AG04449 (cell line): ENCODE results near the gene CD86.

Experiments used
- CTCF ChIA-PET: fragments of 350-600 bp; formaldehyde crosslinking; extraction: SDS; loops from one replicate; lab custom pipeline; 2021; ENCODE audit warnings: antibody characterized with exemption; lab: Yijun Ruan, JAX
- POLR2A ChIA-PET: fragments of 400-600, 350-600 bp; formaldehyde crosslinking; extraction: SDS; loops from one replicate; lab custom pipeline; 2020; ENCODE audit warnings: antibody characterized with exemption, inconsistent platforms; lab: Yijun Ruan, JAX
- DNase-seq: peaks from one replicate; pipeline ENCODE4 v3.0.0-alpha.2; 2010; ENCODE audit warnings: low read depth, low spot score
- H3K4me3 ChIP-seq: 2 replicates; pipeline ENCODE4 v1.5.1; 2011; ENCODE audit warnings: low read depth, mild to moderate bottlenecking, control low read depth, low read length
- TF ChIP-seq, protein P1 (sequence below): IDR thresholded peaks from one replicate; pipeline ENCODE4 v1.5.1; 2011; ENCODE audit warnings: mild to moderate bottlenecking, moderate library complexity, low read length, control low read depth, inconsistent platforms; ENCODE audit not compliant: insufficient read depth; ENCODE audit errors: missing control alignments

The CD86 gene

DNA sequence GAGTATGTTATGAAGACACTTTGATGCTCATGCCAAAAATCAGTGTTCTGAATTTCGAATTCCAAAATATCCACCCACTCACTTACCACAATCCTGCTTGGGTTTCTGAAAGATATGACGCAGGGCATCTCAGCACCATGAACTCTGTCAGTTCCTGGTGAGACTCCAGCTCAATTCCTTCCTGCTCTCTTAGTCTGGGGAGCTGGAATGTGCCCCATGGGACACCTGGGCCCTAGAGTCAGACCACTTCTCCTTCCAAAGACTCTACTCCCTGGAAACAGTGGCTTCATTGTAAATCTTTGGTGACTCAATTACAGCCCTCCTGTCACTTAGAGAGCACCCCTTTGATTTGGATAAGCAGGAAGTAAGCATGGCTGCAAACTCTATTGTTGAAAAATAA is 50.5 kb downstream of the CD86 start:
- CTCF ChIA-PET, result interaction anchor here (0.9 kb wide), 1 partner anchor 14 kb away, joined by 3 read pairs; no protein-coding TSS in a partner anchor
- POLR2A ChIA-PET, result no interaction called here

DNA sequence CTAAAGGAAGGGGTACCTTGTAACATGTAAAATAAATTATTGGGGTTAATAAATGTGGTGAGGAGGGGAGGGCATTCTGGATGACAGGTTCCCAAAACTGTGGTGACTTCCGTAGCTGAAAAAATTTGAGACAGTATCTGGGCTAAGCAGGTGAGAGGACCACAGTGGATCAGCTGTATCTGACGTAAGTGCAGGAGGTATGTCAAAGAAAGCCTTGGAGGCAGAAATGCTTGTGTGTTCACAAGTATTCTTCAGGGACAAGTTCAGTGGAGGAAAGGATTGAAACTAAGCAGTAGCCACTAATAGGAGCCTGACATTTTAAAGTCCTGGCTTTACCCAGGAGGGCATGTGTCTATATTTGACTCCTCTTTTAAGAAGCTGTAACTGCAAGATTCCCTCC is 52.0 kb downstream of the CD86 start:
- TF ChIP-seq, protein P1, sequence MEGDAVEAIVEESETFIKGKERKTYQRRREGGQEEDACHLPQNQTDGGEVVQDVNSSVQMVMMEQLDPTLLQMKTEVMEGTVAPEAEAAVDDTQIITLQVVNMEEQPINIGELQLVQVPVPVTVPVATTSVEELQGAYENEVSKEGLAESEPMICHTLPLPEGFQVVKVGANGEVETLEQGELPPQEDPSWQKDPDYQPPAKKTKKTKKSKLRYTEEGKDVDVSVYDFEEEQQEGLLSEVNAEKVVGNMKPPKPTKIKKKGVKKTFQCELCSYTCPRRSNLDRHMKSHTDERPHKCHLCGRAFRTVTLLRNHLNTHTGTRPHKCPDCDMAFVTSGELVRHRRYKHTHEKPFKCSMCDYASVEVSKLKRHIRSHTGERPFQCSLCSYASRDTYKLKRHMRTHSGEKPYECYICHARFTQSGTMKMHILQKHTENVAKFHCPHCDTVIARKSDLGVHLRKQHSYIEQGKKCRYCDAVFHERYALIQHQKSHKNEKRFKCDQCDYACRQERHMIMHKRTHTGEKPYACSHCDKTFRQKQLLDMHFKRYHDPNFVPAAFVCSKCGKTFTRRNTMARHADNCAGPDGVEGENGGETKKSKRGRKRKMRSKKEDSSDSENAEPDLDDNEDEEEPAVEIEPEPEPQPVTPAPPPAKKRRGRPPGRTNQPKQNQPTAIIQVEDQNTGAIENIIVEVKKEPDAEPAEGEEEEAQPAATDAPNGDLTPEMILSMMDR, result no peak
- ChIA-PET POLR2A (no interaction called here), CTCF (no interaction called here)
- no peak for DNase-seq
- no peak overlapping the region for H3K4me3 ChIP-seq

More for the DNA sequence above, 50.5 kb downstream of the CD86 start:
- TF ChIP-seq, protein P1, result no peak
- no peak for DNase-seq
- H3K4me3 ChIP-seq, result no peak overlapping the region

DNA sequence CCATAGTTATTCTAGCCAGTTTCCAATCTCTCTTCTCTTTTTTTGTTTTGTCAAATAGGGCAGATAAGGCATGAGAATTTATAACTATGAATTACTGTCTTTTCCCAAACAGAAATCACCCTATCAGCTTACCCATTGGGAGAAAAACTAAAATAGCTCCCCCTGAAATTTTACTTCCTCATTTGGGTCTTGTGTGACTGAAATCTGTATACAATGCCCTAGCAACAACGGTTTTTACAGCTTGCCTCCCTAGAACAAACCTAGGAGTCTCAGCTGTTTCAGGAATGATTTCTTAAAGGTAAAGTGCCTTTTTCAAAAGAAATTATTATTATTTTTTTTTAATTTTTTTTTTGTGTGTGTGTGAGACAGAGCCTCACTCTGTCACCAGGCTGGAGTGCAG is 56.8 kb downstream of the CD86 start:
- DNase-seq, result no peak
- ChIA-PET POLR2A (no interaction called here), CTCF (interaction anchor here (2.8 kb wide), 1 partner anchor 11 kb away, joined by 11 read pairs; no protein-coding TSS in a partner anchor)
- TF ChIP-seq, protein P1, result no peak
- no peak overlapping the region for H3K4me3 ChIP-seq

DNA sequence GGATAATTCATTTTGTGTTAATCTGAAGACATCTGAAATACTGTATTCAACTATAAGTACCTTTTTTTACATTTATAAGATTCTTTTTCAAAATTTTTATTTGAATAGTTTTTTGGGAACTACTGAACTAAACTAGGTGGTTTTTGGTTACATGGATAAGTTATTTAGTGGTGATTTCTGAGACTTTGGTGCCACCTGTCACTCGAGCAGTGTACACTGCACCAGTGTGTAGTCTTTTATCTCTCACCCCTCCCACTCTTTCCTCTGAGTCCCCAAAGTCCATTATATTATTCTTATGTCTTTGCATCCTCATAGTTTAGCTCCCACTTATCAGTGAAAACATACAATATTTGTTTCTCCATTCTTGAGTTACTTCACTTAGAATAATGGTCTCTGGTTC is 57.6 kb downstream of the CD86 start:
- ChIA-PET POLR2A (no interaction called here), CTCF (no interaction called here)

DNA sequence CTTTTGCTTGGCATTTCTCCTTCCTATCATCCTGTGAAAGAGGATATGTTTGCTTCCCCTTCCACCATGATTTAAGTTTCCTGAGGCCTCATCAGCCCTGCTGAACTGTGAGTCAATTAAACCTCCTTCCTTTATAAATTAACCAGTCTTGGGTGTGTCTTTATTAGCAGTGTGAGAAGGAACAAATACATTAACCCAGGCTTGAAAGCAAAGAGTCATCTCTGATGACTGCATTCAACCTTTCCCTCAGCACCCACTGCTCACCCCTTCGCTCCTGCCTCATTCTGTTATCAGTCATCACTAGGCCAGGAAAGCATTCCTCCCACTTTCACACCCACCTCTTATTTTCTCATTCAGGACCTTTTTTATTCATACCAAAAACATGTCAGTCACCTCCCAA is 68.7 kb downstream of the CD86 start:
- POLR2A ChIA-PET, result no interaction called here
- CTCF ChIA-PET, result no interaction called here
- no peak for DNase-seq
- TF ChIP-seq, protein P1, result no peak
- H3K4me3 ChIP-seq, result no peak overlapping the region

More for the DNA sequence above, 57.6 kb downstream of the CD86 start:
- no peak overlapping the region for H3K4me3 ChIP-seq
- DNase-seq, result no peak
- TF ChIP-seq, protein P1, result no peak

DNA sequence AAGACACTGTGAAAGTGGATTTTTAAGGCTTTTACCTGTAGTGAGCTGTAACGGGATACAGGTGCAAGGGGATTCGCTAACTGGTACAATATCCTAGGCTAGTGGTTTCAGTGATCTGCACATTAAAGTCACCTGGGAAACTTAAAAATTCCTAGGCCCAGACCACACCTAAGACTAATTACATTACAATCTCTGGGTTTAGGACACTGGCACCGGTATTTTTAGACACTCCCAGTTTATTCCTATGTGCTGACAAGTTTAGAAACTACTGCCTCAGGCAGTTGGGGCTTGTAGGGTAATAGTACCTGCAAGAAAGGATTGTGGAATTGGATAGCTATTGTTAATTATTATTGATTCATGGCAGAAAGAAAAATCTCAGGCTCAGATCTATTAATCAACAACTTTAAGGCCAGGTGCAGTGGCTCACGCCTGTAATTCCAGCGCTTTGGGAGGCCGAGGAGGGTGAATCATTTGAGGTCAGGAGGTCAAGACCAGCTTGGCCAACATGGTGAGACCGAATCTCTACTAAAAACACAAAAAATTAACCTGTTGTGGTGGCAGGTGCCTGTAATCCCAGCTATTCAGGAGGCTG is 77.9 kb downstream of the CD86 start:
- H3K4me3 ChIP-seq, result no peak overlapping the region
- TF ChIP-seq, protein P1, result no peak
- ChIA-PET POLR2A (no interaction called here), CTCF (no interaction called here)
- no peak for DNase-seq
